Measurements from ENCODE around the gene FSHR.

DNA sequence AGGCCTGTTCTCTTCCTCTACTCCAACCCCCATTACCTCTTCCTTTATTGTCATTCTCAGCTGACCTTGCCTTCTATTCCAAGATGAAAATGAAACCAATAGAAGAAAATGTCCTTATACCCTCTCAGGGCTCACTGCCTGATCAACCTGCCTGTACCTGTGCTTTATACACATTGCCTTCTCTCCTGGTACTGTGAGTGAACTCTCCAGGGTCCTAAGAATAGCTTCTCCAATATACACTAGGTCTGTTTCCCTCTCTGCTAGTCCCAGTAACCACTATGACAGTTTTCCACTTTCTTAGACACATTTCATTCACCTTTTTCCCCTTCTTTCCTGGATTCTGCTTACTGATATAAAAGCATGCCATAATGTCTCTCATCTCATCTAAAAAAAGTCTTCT, 85.7 kb downstream of the FSHR start:
- TF ChIP-seq, protein P1, sequence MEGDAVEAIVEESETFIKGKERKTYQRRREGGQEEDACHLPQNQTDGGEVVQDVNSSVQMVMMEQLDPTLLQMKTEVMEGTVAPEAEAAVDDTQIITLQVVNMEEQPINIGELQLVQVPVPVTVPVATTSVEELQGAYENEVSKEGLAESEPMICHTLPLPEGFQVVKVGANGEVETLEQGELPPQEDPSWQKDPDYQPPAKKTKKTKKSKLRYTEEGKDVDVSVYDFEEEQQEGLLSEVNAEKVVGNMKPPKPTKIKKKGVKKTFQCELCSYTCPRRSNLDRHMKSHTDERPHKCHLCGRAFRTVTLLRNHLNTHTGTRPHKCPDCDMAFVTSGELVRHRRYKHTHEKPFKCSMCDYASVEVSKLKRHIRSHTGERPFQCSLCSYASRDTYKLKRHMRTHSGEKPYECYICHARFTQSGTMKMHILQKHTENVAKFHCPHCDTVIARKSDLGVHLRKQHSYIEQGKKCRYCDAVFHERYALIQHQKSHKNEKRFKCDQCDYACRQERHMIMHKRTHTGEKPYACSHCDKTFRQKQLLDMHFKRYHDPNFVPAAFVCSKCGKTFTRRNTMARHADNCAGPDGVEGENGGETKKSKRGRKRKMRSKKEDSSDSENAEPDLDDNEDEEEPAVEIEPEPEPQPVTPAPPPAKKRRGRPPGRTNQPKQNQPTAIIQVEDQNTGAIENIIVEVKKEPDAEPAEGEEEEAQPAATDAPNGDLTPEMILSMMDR (IDR thresholded peaks at IDR 0.05), result no peak
- TF ChIP-seq EP300 (IDR thresholded peaks at IDR 0.05), result no peak
- no peak for TF ChIP-seq POLR2A (IDR thresholded peaks at IDR 0.05)
